ENCODE measurements around the gene PDAP1.
"Not testable (repeated sequence)": the region's sequence is repeated elsewhere in the genome, so short reads cannot be mapped to it uniquely, and the experiment has no call there.

PDAP1 gene

GRCh38 chr7:99396418-99397296 lies 11.7 kb downstream of the PDAP1 start:
- DNase-seq (ENCODE audit: low read depth, low spot score) = no peak

DNA sequence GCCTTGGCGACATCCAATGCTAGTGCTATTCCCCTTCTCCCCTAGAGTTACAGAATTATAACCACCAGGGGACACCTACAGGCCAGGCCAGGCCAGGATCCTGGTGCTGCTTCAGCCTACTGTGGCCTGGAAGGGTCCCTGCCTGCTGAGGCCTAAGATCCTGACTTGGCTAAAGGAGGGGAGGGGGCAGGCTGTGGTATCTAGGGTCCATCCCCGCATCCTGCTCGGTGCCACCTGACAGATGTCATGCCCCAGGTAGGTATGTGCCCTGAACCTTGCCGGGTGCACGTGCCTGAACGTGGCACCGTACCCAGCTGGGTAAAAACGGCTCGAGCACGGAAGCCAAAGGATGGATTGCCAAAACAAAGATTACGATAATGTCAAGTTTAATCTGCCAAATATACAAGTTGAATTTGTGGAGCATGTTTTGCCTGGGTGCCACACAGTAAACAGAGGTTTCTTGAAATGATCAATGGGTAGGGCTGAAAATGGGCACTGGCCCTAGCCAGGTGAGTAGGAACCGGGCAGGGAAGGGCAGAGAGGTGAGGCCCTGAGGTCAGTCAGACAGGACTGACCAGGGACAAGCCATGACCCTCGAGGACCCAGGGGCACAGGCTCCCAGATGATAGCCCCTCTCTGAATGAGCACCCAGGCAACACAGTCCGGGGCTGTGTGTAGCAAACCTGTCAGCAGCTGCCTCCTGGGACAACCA lies 12.6 kb downstream of the PDAP1 start:
- no peak for DNase-seq (ENCODE audit: low read depth, low spot score)

GRCh38 chr7:99394188-99394502 lies 14.3 kb downstream of the PDAP1 start:
- no peak for DNase-seq (ENCODE audit: low read depth, low spot score)

GRCh38 chr7:99393355-99394187 lies 14.8 kb downstream of the PDAP1 start:
- no peak for DNase-seq (ENCODE audit: low read depth, low spot score)

DNA sequence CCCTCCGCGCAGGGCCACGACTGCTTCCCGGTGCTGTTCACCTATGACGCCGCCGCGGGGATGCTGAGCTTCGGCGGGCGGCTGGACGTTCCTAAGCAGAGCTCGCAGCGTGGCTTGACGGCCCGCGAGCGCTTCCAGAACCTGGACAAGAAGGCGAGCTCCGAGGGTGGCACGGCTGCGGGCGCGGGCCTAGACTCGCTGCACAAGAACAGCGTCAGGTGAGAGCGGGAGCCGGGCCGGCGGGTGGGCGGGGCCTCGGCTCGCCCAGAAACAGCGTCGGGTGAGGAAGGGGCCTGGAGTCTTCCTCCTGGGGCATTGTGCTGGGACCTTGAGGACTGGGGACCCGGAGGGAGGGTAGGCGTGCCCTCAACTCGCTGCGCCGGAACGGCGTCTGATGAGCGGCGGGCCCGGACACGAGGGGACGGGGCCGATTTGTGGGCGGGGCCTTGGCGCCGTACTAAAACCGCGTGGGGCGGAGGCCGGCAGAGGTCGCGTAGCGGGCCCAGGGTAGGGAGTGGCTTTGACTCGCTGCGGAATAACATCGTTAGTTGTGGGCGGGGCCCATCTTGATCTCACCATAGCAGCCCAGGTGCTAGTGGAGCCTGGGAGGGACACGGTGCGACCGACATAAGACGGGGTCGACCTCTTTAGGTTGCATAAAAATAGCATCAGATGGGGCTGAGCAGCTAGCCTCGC lies 15.6 kb downstream of the PDAP1 start:
- DNase-seq (ENCODE audit: low read depth, low spot score) = peak; percentile 59

GRCh38 chr7:99392046-99392445 lies 16.4 kb downstream of the PDAP1 start:
- no peak for DNase-seq (ENCODE audit: low read depth, low spot score)

DNA sequence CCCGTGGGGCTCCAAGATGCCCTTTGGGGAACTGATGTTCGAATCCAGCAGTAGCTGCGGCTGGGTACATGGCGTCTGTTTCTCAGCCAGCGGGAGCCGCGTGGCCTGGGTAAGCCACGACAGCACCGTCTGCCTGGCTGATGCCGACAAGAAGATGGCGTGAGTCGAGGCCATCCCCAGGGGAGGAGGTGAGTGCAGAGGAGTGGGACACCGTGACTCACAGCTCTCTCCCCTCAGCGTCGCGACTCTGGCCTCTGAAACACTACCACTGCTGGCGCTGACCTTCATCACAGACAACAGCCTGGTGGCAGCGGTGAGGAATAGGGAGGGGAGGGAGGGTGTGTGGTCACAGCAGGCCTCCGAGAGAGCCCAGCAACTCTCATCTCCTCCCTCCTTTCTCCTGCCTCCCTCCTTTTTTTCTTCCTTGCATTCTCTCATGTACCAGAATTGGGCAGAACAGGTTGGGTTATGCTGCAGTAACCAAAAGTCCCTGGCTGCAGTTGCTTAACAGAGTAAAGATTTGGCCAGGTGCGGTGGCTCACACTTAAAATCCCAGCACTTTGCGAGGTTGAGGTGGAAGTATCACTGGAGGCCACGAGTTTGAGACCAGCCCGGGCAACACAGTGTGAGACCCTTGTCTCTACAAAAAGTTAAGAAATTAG lies 17.3 kb downstream of the PDAP1 start:
- DNase-seq (ENCODE audit: low read depth, low spot score) = no peak

GRCh38 chr7:99389772-99390171 lies 18.6 kb downstream of the PDAP1 start:
- no peak for DNase-seq (ENCODE audit: low read depth, low spot score)

DNA sequence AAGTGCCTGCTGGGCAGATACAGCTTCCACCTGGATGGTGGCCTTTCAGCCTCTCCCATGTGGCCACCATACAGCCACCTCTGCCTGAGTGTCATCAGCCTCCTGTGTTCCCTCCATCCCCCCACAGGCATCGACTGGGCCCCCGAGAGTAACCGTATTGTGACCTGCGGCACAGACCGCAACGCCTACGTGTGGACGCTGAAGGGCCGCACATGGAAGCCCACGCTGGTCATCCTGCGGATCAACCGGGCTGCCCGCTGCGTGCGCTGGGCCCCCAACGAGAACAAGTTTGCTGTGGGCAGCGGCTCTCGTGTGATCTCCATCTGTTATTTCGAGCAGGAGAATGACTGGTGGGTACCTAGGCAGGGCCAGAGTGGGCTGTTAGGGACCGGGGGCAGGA lies 20.5 kb downstream of the PDAP1 start:
- DNase-seq (ENCODE audit: low read depth, low spot score) = no peak

GRCh38 chr7:99387239-99387635 lies 21.2 kb downstream of the PDAP1 start:
- not testable (repeated sequence) for DNase-seq (ENCODE audit: low read depth, low spot score)

DNA sequence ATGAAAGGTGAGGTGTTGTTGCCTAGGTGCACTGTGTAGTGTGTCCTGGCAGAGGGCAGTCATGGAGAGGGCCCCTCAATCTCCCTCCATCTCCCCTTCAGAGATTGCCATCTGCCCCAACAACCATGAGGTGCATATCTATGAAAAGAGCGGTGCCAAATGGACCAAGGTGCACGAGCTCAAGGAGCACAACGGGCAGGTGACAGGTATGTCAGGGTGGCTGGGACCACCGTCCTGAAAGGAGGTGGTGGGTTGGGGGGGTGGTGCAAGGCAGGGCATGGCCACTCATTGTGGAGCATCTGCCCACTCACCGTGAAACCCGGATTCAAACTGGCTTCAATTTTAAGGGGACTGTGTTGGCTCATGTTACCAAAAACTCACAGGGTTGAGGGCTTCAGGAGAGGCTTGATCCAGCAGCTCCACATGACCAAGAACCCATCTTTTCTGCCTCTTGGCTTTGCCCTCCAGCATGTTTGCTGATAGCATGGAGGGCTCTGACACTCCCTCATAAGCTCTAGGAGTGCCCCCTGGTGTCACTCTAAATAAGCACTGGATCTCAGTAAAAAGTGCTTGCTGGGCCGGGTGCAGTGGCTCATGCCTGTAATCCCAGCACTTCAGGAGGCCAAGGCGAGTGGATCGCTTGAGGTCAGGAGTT lies 21.7 kb downstream of the PDAP1 start:
- DNase-seq (ENCODE audit: low read depth, low spot score) = no peak

DNA sequence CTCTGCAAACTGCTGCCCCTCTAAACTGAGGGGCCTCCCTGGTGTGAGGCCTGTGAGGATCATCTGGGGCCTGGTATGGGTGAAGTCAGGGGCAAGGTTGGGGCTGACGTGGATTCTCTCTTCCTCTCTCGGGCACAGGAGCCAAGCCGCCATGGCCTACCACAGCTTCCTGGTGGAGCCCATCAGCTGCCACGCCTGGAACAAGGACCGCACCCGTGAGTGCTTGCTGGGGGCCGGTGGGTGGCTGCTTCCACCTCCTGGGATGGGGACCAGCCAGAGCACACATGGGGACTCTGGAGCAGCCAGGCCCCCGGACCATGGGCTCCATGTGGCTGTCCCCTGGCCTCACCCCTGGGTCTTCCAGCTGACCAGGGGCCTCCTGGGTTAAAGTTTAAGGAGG lies 22.8 kb downstream of the PDAP1 start:
- DNase-seq (ENCODE audit: low read depth, low spot score) = no peak

DNA sequence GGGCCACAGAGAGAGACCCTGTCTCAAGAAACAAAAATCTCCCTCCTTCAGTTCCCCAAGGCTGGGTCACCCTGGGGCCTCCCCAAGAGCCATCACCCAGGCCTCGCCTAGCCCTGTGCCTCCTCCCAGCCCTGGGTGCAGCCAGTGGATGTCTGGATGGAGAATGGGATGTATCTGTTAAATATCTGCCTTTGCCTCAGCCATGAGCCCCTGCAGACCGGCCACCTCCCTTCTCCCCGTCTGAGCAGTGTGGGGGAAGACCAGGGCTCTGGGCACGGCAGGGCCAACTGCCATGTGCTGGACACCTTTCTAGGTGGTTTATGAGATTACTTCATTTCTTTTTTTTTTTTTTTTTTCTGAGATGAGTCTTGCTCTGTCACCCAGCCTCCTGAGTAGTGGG lies 23.9 kb downstream of the PDAP1 start:
- DNase-seq (ENCODE audit: low read depth, low spot score) = no peak

DNA sequence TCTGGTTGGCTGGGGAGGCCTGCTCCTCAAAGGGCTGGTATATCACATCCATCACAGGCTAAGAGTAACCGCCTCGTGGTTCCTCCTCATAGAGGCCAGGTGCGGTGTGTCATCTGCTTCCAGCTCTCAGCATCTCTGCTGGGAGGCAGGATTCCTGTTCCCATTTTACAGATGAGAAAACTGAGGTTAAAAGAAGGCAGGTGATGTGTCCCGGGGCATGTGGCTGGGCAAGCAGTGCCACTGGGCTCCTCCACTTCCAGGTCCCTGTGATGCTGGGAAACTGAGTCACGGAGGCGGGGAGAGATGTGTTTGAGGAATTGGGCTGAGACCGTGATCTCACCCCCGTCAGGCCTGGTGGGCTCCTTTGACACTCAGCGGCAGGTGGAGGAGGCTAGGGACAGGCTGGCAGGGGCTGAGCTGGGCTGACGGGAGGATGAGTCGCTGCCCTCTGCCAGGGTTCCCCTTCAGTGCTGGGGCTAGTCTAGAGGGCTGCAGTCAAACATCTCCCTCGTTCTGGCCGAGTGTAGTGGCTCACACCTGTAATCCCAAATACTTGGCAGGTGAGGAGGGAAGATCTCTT lies 24.5 kb downstream of the PDAP1 start:
- no peak for DNase-seq (ENCODE audit: low read depth, low spot score)

- DNase-seq (ENCODE audit: low read depth, low spot score) = no peak
Observed at GRCh38 chr7:99383203-99383602, 25.2 kb downstream of the PDAP1 start.

GRCh38 chr7:99381664-99382075 lies 26.7 kb downstream of the PDAP1 start:
- no peak for DNase-seq (ENCODE audit: low read depth, low spot score)

DNA sequence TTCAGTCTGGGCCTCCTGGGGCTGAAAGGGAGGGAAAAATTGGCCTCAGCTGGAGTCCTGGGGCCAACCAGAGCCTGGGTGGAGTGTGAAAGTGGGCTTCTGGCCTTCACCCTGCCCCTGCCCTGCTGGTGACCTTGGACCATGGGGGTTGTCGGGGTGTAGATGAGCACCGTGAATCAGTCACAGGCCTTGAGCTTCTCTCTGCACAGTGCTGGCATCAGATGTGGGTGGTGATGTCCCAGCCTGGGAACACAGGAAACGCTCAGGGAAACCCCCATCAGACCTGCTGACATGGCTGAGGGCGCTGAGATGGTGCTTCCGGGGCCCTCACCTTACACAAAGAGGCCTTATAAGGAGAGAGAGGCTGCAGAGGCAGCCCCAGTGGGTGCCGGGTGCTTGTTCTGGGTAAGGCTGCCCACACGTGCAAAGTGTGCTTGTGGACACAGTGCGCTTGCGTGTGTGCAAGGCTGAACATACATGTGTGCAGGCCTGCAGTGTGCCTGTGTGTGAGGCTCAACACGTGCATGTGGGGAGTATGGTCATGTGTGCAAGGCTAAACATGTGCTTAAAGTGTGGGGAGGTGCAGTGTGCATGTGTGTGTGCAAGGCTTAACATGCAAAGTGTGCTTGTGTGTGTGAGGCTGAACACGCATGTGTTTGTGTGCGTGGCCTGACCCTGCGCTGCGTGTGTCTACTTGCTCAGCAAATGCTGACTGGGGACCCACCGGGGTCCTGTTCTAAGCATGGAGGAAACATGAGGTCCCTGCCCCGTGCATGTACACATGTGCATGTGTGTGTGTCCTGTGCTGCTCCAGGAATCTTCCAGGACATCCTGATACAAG lies 27.4 kb downstream of the PDAP1 start:
- peak; percentile 81 for DNase-seq (ENCODE audit: low read depth, low spot score)

DNA sequence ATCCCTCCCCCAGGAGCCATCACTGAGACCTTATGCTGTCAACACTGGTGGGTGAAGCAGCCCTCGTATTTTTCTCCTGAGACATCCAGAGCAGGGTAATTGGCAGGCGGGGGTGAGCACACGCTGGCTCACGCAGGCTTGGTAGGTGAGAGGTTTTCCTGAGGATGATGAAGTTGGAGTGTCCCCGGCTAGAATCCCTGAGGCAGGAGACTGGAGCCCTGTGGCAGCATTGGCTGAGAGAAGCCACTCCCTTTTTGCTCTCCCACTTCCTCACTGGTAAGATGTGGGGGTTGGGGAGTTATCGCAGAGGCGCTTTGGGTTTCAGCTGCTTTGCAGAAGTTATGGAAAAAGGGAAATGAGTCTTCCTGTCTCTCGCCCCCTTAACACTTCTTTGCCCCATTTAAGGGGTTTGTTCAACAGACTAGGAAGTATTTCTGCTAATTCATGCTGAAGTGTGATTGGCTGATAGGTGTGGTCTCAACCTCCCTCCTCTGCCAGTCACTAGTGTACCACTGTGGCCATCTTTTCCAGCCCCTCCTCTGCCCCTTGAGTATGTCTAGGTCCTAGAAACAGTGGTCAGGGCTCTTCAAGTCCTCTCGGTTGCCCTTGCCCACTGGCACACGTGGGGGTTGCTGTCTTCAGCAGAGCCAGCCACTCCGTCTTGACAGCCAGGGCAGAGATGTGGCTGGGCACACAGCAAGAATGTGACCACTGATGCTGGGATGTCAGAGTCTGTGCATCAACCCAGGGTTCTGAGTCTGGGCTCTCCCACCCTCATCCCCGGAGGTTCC lies 28.2 kb downstream of the PDAP1 start:
- no peak for DNase-seq (ENCODE audit: low read depth, low spot score)

- not testable (repeated sequence) for DNase-seq (ENCODE audit: low read depth, low spot score)
Observed at GRCh38 chr7:99379693-99380031, 28.7 kb downstream of the PDAP1 start.

Measured in activated CD4-positive, CD25-positive, alpha-beta regulatory T cell treated with anti-CD3 and anti-CD28 coated beads, Interleukin-2, amount 50 U/mL, for 16 hours (primary cell).